HG02884 (cell line): Measurements from ENCODE around the gene USH2A.

Source experiments
- ATAC-seq: cut with Tn5 transposase; IDR thresholded peaks from one replicate; pipeline ENCODE4 v1.9.1; 2021; ENCODE audit warnings: mild to moderate bottlenecking, moderate library complexity; ENCODE audit not compliant: unreplicated experiment

USH2A gene

GRCh38 chr1:215824245-215824644 is 599.0 kb downstream of the USH2A start:
- ATAC-seq: no peak

GRCh38 chr1:215819114-215819513 is 604.1 kb downstream of the USH2A start:
- ATAC-seq: no peak

- ATAC-seq: no peak
Measured at GRCh38 chr1:215807911-215808436, 615.3 kb downstream of the USH2A start.

GRCh38 chr1:215807218-215807617 is 616.0 kb downstream of the USH2A start:
- ATAC-seq: no peak

- no peak for ATAC-seq
Measured at GRCh38 chr1:215797859-215798258, 625.4 kb downstream of the USH2A start.

- ATAC-seq: no peak
Measured at GRCh38 chr1:215794156-215794555, 629.1 kb downstream of the USH2A start.

- no peak for ATAC-seq
Measured at GRCh38 chr1:215793180-215793579, 630.1 kb downstream of the USH2A start.

- no peak for ATAC-seq
Measured at GRCh38 chr1:215792446-215792845, 630.8 kb downstream of the USH2A start.

GRCh38 chr1:215789981-215790380 is 633.3 kb downstream of the USH2A start:
- ATAC-seq: no peak

- no peak for ATAC-seq
Measured at GRCh38 chr1:215786997-215787396, 636.3 kb downstream of the USH2A start.

GRCh38 chr1:215780641-215781040 is 642.6 kb downstream of the USH2A start:
- ATAC-seq: no peak

GRCh38 chr1:215780139-215780538 is 643.1 kb downstream of the USH2A start:
- no peak for ATAC-seq

- no peak for ATAC-seq
Measured at GRCh38 chr1:215779729-215780128, 643.5 kb downstream of the USH2A start.

GRCh38 chr1:215777370-215777925 is 645.8 kb downstream of the USH2A start:
- no peak for ATAC-seq

GRCh38 chr1:215776336-215776735 is 646.9 kb downstream of the USH2A start:
- no peak for ATAC-seq

GRCh38 chr1:215772151-215772550 is 651.1 kb downstream of the USH2A start:
- no peak for ATAC-seq

GRCh38 chr1:215768303-215768702 is 654.9 kb downstream of the USH2A start:
- no peak for ATAC-seq

GRCh38 chr1:215767761-215768160 is 655.5 kb downstream of the USH2A start:
- ATAC-seq: no peak

GRCh38 chr1:215766521-215766920 is 656.7 kb downstream of the USH2A start:
- ATAC-seq: no peak

- no peak for ATAC-seq
Measured at GRCh38 chr1:215765833-215766232, 657.4 kb downstream of the USH2A start.

GRCh38 chr1:215761446-215761845 is 661.8 kb downstream of the USH2A start:
- no peak for ATAC-seq

GRCh38 chr1:215754112-215754511 is 669.1 kb downstream of the USH2A start:
- no peak for ATAC-seq

GRCh38 chr1:215749414-215749813 is 673.8 kb downstream of the USH2A start:
- no peak for ATAC-seq
